ENCODE data around the gene CSMD2. TPM values are rescaled to one million over a fixed set of nuclear protein-coding genes. Genes with fewer than 3 reads are reported as not detected.
"Not testable (repeated sequence)": the region's sequence is repeated elsewhere in the genome, so short reads cannot be mapped to it uniquely, and the experiment has no call there.

Gene CSMD2
- polyA plus RNA-seq, 5 donors = 0.11 to 0.38 (median 0.22) TPM

GRCh38 chr1:33548319-33548718, 616.7 kb downstream of the CSMD2 start:
- no peak for DNase-seq

- DNase-seq = no peak
Observed at GRCh38 chr1:33547576-33547975, 617.5 kb downstream of the CSMD2 start.

DNA sequence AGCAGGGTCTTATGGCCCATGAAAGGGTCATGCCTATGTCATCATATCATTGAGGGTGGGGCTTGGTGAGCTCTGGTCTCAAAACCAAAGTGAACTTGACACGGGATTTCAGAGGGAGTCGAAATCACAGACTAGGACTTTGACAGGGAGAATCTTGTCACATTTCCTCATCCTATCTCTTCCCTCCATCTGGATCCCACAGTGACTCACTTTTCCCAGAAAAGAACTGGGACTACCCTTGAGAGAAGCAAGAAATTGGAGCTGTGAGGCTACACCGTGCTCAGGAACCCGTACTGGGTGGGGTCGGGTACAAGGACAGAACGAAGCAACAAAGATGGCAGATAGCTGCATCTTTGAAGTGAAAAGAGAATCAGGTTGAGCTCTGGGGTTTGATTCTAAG, 623.1 kb downstream of the CSMD2 start:
- no peak for DNase-seq

GRCh38 chr1:33537885-33538284, 627.1 kb downstream of the CSMD2 start:
- no peak for DNase-seq

DNA sequence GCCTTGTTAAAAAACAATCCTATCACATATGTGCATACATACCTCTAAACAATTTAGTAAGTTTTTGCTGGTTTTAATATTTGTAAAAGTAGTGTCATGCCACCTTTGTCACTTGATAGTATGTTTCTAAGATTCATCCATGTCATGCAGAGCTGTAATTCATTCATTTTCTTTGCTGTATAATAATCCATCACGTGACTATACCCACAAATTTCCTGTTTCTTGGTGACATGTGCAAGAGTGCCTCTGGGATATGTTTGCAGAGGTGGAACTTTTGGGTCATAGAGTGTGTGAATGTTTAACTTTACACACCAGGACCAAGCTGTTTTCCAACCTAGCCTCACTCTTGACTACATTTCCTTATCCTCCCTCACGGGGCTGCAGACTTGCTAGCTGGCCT, 629.7 kb downstream of the CSMD2 start:
- DNase-seq = no peak

GRCh38 chr1:33532936-33533335, 632.1 kb downstream of the CSMD2 start:
- no peak for DNase-seq

GRCh38 chr1:33532250-33532649, 632.8 kb downstream of the CSMD2 start:
- DNase-seq = no peak

DNA sequence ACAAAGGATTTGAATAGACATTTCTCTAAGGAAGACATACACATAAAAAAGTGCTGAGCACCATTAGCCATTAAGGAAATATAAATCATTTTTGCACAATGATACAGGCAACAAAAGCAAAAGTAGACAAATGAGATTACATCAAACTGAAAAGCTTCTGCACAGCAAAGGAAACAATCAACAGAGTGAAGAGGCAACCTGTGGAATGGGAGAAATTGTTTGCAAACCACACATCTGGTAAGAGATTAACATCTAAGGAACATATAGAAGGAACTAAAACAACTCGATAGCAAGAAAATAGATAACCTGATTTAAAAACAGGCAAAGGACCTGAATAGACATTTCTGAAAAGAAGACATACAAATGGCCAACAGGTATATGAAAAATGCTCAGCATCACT, 635.1 kb downstream of the CSMD2 start:
- no peak for DNase-seq

DNA sequence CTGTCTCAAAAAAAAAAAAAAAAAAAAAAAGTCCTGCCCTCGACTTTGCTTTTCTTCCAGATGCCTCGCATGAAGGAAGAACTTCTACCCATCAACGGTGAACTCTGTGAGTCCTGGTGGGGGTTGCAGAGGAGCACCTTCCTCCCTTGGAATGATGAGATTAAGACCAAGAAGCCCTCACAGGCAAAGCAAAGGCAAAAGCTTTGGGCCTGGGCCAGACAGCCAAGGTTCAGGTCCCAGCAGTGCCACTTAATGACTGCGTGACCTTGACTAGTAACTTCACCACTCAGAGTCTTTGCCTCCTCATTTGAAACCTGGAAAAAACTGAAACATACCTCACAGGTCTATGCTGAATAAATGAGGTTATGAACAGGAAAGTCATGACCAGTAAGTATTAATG, 637.1 kb downstream of the CSMD2 start:
- DNase-seq = no peak

DNA sequence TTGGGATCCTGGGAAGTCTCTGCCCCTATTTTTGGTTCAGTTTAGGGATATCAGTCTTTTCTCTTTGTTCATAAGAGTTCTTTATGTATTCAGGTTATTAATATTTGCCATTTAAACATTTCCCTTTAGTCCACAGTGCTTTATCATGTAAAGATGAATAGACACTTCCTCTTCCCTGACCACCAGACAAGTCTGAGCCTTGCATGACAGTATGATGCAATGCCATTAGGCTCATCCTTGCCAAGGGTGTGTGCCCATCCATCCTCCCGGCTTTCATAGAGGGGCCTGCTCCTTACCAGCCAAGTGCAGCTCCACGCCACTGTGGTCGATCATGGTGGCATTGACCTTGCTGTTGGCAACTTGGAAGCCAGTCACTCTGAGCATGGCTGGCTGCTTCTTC, 640.4 kb downstream of the CSMD2 start:
- DNase-seq = no peak

- DNase-seq = no peak
Observed at GRCh38 chr1:33519240-33519884, 645.7 kb downstream of the CSMD2 start.

DNA sequence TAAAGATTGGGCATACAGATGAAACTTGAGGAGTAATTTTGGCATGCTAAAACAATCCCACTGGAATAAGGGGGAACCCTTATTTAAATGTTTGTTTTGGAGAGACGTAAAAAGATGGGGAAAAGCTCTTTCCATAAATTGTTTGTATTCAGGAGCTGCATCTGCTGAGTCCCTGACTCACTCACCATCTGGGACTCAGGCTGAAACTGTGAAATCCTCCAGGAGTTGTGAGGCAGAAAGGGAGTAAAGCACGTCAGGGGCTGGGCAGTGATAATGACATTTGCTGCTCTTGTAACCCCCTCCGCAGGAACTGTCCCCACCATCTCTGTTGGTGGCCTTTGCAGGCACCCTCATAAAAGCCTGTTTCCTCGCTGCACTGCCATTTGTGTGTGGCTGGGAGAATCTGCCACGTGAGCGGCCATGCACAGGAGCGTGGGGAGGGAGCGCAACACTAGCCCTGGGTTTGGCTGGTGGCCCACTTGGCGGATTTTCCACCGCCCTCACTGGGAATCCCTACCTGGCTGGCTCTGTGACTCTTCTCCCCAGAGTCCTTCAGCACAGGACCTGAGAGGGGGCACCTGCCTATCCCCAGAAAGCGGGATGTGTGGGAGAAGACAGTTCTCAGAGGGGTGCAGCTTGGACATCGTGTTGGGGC, 647.3 kb downstream of the CSMD2 start:
- no peak for DNase-seq

DNA sequence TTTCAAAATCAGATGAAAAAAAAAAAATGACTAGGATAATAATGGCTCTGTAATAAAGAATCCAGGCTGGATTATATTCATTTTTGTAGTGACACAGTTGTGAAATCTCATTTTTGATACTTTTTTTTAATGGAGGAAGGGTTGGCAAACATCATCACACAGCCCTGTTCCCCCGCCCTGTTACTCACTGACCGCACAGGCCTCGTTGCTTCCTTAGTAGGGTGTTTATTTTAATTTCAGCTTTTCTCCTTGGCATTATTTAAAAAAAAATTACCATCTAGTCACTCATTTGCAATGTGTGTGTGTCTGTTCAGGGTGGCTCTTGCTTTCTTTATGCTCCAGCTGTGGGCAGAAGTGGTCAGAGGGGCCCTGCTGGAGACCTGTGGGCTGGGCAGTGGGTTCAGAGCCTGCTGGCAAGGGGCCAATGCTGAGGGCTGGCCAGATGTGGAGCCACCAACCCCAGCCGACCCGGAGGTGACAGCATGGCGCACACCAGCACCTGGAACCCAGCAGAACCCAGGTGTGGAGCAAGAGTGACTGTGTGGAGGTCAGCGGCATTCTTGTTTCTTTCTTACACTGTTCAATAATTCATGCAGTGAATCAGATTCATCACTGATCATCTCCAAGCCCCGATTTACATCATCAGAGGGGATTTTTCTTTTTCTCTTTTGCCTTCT, 648.0 kb downstream of the CSMD2 start:
- no peak for DNase-seq

- DNase-seq = no peak
Observed at GRCh38 chr1:33516428-33516827, 648.6 kb downstream of the CSMD2 start.

DNA sequence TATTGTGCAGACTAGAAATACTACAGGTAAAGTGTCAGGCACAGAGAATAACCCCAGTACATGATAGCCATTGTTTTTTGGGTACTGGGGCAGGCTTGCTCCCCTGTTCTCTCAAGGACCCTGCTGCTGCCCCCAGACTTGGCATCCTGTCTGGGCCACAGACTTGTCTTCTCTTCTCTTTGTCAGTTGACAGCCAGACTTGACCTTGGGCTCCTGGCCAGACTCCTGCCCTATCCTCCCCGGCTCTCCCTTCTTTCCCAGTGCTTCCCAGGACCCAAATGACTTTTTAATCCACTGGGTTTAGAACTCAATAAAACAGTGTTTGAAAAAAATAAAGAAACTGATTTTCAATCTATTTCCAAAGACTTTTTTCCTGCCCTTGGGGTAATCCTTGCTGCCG, 649.4 kb downstream of the CSMD2 start:
- no peak for DNase-seq

GRCh38 chr1:33515112-33515511, 649.9 kb downstream of the CSMD2 start:
- no peak for DNase-seq

GRCh38 chr1:33512226-33513011, 652.6 kb downstream of the CSMD2 start:
- no peak for DNase-seq

- DNase-seq = not testable (repeated sequence)
Observed at GRCh38 chr1:33509276-33509675, 655.8 kb downstream of the CSMD2 start.

- DNase-seq = no peak
Observed at GRCh38 chr1:33508151-33508550, 656.9 kb downstream of the CSMD2 start.

GRCh38 chr1:33507661-33508060, 657.4 kb downstream of the CSMD2 start:
- DNase-seq = no peak

GRCh38 chr1:33503506-33503905, 661.5 kb downstream of the CSMD2 start:
- DNase-seq = no peak

- DNase-seq = no peak
Observed at GRCh38 chr1:33502726-33503125, 662.3 kb downstream of the CSMD2 start.

- no peak for DNase-seq
Observed at GRCh38 chr1:33501774-33502173, 663.3 kb downstream of the CSMD2 start.

Measured in right lung (tissue), 5 donors.